ENCODE measurements around the gene NFIA.
"Not testable (repeated sequence)": the region's sequence is repeated elsewhere in the genome, so short reads cannot be mapped to it uniquely, and the experiment has no call there.

The NFIA gene

GRCh38 chr1:61254634-61255357, 172.4 kb downstream of the NFIA start:
- DNase-seq = no peak

GRCh38 chr1:61255358-61255703, 173.0 kb downstream of the NFIA start:
- no peak for DNase-seq

GRCh38 chr1:61259379-61260148, 177.2 kb downstream of the NFIA start:
- DNase-seq = no peak

GRCh38 chr1:61260171-61260570, 177.8 kb downstream of the NFIA start:
- no peak for DNase-seq

GRCh38 chr1:61261595-61261994, 179.2 kb downstream of the NFIA start:
- no peak for DNase-seq

- DNase-seq = no peak
Observed at GRCh38 chr1:61263905-61264824, 181.8 kb downstream of the NFIA start.

- DNase-seq = no peak
Observed at GRCh38 chr1:61264825-61265242, 182.5 kb downstream of the NFIA start.

- no peak for DNase-seq
Observed at GRCh38 chr1:61265665-61266064, 183.3 kb downstream of the NFIA start.

- DNase-seq = no peak
Observed at GRCh38 chr1:61266738-61267137, 184.4 kb downstream of the NFIA start.

GRCh38 chr1:61268546-61269240, 186.3 kb downstream of the NFIA start:
- DNase-seq = no peak

GRCh38 chr1:61269602-61270001, 187.2 kb downstream of the NFIA start:
- no peak for DNase-seq

- DNase-seq = no peak
Observed at GRCh38 chr1:61270107-61270506, 187.7 kb downstream of the NFIA start.

- peak in 1 of 2 donors; percentile 7 for DNase-seq
Observed at GRCh38 chr1:61270761-61271411, 188.5 kb downstream of the NFIA start.

- DNase-seq = peak in 1 of 2 donors; percentile 10
Observed at GRCh38 chr1:61271412-61271789, 189.0 kb downstream of the NFIA start.

GRCh38 chr1:61273167-61273705, 190.9 kb downstream of the NFIA start:
- no peak for DNase-seq

GRCh38 chr1:61273861-61274260, 191.5 kb downstream of the NFIA start:
- no peak for DNase-seq

- DNase-seq = no peak
Observed at GRCh38 chr1:61274939-61275338, 192.6 kb downstream of the NFIA start.

- DNase-seq = no peak
Observed at GRCh38 chr1:61276246-61276645, 193.9 kb downstream of the NFIA start.

- no peak for DNase-seq
Observed at GRCh38 chr1:61277121-61277690, 194.8 kb downstream of the NFIA start.

- not testable (repeated sequence) for DNase-seq
Observed at GRCh38 chr1:61278503-61278902, 196.1 kb downstream of the NFIA start.

GRCh38 chr1:61278966-61279365, 196.6 kb downstream of the NFIA start:
- no peak for DNase-seq

GRCh38 chr1:61279570-61279969, 197.2 kb downstream of the NFIA start:
- no peak for DNase-seq

All from stimulated activated CD4-positive, alpha-beta T cell treated with anti-CD3 and anti-CD28 coated beads, Interleukin-2, amount 100 ng/mL, for 48 hours (primary cell).